Spleen (tissue), 7 donors: ENCODE measurements around the gene RIPOR3.

Source experiments
- POLR2A ChIP-seq, 3 donors: fragments of 450-650 bp; IDR thresholded peaks; one replicate each; pipeline ENCODE4 v1.5.1; 2017; ENCODE audit warnings: antibody characterized with exemption in 3 of 3, mild to moderate bottlenecking in 1 of 3
- TF ChIP-seq, protein P1 (sequence below), 11 experiments: fragments of 200-600 bp in 7 of 11; fragments of 450-650 bp in 4 of 11; sonication (generic) in 4 of 11; IDR thresholded peaks in 8 of 11; conservative IDR thresholded peaks in 3 of 11; 1 replicate in 7 of 11; 2 replicates in 4 of 11; pipeline versions ENCODE4 v1.4.0 to v1.8.0; 2016 to 2021; ENCODE audit warnings: antibody characterized with exemption in 11 of 11, inconsistent platforms in 4 of 11, mild to moderate bottlenecking in 1 of 11
- donor health status: DM: no; HTN: no; CAD: no; lungs with moderate emphysema.
- donor health status: DM: no; HTN: no; CAD: no.
- donor health status: DM: no; HTN: no; CAD: no.

DNA sequence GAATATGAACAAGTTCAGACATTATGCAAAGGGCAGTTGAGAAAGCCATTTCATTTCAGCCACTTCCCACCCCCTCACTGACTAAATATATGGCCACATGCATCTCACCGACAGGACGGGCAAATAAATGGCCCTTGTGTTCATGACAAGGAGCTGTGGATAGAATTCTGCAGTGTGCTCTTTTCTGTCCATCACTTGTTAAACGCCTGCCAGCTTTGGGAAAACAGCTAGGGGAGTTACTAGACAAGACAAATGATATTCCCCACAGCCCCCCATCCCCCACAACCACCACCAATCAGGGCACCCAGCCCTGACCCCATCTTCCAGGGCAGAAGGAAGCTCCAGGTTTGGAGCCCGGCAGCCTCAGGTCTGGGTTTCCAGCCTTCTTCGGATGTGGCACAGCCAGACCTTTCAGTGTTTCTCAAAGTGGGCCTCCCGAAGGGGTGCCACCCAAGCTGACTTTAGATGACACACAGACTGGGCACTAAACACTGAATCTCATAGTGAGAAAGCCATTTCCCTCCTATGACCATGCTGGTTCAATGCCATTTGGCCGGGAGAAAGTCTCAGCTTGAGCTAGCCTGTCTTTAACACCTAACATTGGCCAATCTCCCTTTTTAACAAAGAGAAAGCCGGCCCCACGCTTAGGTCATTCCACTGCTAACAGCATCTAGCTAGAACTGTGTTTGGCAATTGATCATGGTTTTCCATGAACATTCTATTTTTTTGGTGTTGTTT is 4.0 kb upstream of the RIPOR3 start:
- TF ChIP-seq, protein P1, sequence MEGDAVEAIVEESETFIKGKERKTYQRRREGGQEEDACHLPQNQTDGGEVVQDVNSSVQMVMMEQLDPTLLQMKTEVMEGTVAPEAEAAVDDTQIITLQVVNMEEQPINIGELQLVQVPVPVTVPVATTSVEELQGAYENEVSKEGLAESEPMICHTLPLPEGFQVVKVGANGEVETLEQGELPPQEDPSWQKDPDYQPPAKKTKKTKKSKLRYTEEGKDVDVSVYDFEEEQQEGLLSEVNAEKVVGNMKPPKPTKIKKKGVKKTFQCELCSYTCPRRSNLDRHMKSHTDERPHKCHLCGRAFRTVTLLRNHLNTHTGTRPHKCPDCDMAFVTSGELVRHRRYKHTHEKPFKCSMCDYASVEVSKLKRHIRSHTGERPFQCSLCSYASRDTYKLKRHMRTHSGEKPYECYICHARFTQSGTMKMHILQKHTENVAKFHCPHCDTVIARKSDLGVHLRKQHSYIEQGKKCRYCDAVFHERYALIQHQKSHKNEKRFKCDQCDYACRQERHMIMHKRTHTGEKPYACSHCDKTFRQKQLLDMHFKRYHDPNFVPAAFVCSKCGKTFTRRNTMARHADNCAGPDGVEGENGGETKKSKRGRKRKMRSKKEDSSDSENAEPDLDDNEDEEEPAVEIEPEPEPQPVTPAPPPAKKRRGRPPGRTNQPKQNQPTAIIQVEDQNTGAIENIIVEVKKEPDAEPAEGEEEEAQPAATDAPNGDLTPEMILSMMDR (IDR thresholded peaks at IDR 0.05 in 8 of 11, conservative IDR thresholded peaks at IDR 0.05 in 3 of 11) = no peak
- no peak for TF ChIP-seq POLR2A (IDR thresholded peaks at IDR 0.05)
